Endodermal cell (in vitro differentiated cells): ENCODE measurements around the gene TMEM100. TPM values are rescaled to one million over a fixed set of nuclear protein-coding genes. Genes with fewer than 3 reads are reported as not detected.

Experiments
- DNase-seq: peaks from one replicate; pipeline ENCODE4 v3.0.0-alpha.2; 2017
- H3K27ac ChIP-seq: 2 replicates; pipeline ENCODE4 v1.5.1; 2013; ENCODE audit warnings: mild to moderate bottlenecking, low read depth, low read length, moderate library complexity
- H3K27me3 ChIP-seq: 2 replicates; pipeline ENCODE4 v1.6.1; 2013; ENCODE audit warnings: mild to moderate bottlenecking, low read length, moderate library complexity; ENCODE audit not compliant: insufficient read depth, control insufficient read depth, poor library complexity, severe bottlenecking
- H3K36me3 ChIP-seq: 2 replicates; pipeline ENCODE4 v1.7.0; 2013; ENCODE audit warnings: mild to moderate bottlenecking, low read length, moderate library complexity; ENCODE audit not compliant: control insufficient read depth, insufficient read depth
- H3K4me1 ChIP-seq: one replicate; pipeline ENCODE4 v1.7.0; 2013; ENCODE audit warnings: low read length; ENCODE audit not compliant: control insufficient read depth, insufficient read depth
- H3K4me3 ChIP-seq: 2 replicates; pipeline ENCODE4 v1.5.1; 2013; ENCODE audit warnings: mild to moderate bottlenecking, low read length, moderate library complexity
- H3K9ac ChIP-seq: 2 replicates; pipeline ENCODE4 v1.6.1; 2013; ENCODE audit warnings: mild to moderate bottlenecking, low read length, moderate library complexity; ENCODE audit not compliant: poor library complexity, severe bottlenecking; ENCODE audit errors: extremely low read depth
- H3K9me3 ChIP-seq: 2 replicates; pipeline ENCODE4 v1.6.1; 2013; ENCODE audit warnings: mild to moderate bottlenecking, low read length, moderate library complexity; ENCODE audit not compliant: control insufficient read depth
- H3K27ac Mint-ChIP-seq: 2 replicates; pipeline ENCODE4 v1.8.0; 2020; ENCODE audit warnings: mixed read lengths
- H3K27me3 Mint-ChIP-seq: 2 replicates; pipeline ENCODE4 v1.8.0; 2021; ENCODE audit warnings: mild to moderate bottlenecking, mixed read lengths; ENCODE audit not compliant: insufficient read depth
- H3K36me3 Mint-ChIP-seq: 2 replicates; pipeline ENCODE4 v1.8.0; 2020; ENCODE audit warnings: low read depth, mixed read lengths
- H3K4me1 Mint-ChIP-seq: 2 replicates; pipeline ENCODE4 v1.8.0; 2020; ENCODE audit warnings: mixed read lengths
- H3K4me3 Mint-ChIP-seq: 2 replicates; pipeline ENCODE4 v1.8.0; 2020; ENCODE audit warnings: mild to moderate bottlenecking, moderate library complexity, mixed read lengths
- H3K9me3 Mint-ChIP-seq: 2 replicates; pipeline ENCODE4 v1.8.0; 2020; ENCODE audit warnings: mild to moderate bottlenecking, mixed read lengths
- WGBS, 2 experiments: methylation state at CpG; one replicate each; pipeline versions ENCODE4 v1.1.5 to v1.1.7; 2013; ENCODE audit warnings: missing lambda C conversion rate in 2 of 2, mixed read lengths in 1 of 2; ENCODE audit not compliant: insufficient coverage in 1 of 2, insufficient read length in 1 of 2; 5-methylcytosine and 5-hydroxymethylcytosine counted together
- total RNA-seq, 2 donors: library from RNA; stranded (reverse); fragmentation: NEBNext Ultra II Directional in 1 of 2; extraction: Animal tissue kit (Norgen Biotek cat#: 25700) in 1 of 2; gene quantifications; 2 replicates in 1 of 2; 3 replicates in 1 of 2; pipeline ENCODE4 v1.2.1, GENCODE V29; 2021
- TF ChIP-seq, protein P1 (sequence below): fragments of 200-600 bp; sonication (generic); conservative IDR thresholded peaks from 2 replicates; pipeline ENCODE4 v1.5.0; 2021; ENCODE audit warnings: antibody characterized with exemption, mild to moderate bottlenecking

TMEM100 gene
- total RNA-seq, 2 donors from 2014 or later: 0.71 to 4.3 TPM

- no peaks in the 10 kb centered on the region for H3K9me3 Mint-ChIP-seq
- Histone ChIP-seq H3K36me3 (no peaks in the 10 kb centered on the region), H3K9ac (no peak overlapping the region), H3K4me1 (peaks cover 15% of the 10 kb centered on the region), H3K27ac (no peak overlapping the region), H3K4me3 (no peak overlapping the region), H3K9me3 (no peaks in the 10 kb centered on the region), H3K27me3 (no peaks in the 10 kb centered on the region)
- H3K27ac Mint-ChIP-seq: no peak overlapping the region
- no peak overlapping the region for H3K4me3 Mint-ChIP-seq
- H3K36me3 Mint-ChIP-seq: no peaks in the 10 kb centered on the region
- peaks cover 35% of the 10 kb centered on the region for H3K4me1 Mint-ChIP-seq
- H3K27me3 Mint-ChIP-seq: no peaks in the 10 kb centered on the region
- TF ChIP-seq, protein P1, sequence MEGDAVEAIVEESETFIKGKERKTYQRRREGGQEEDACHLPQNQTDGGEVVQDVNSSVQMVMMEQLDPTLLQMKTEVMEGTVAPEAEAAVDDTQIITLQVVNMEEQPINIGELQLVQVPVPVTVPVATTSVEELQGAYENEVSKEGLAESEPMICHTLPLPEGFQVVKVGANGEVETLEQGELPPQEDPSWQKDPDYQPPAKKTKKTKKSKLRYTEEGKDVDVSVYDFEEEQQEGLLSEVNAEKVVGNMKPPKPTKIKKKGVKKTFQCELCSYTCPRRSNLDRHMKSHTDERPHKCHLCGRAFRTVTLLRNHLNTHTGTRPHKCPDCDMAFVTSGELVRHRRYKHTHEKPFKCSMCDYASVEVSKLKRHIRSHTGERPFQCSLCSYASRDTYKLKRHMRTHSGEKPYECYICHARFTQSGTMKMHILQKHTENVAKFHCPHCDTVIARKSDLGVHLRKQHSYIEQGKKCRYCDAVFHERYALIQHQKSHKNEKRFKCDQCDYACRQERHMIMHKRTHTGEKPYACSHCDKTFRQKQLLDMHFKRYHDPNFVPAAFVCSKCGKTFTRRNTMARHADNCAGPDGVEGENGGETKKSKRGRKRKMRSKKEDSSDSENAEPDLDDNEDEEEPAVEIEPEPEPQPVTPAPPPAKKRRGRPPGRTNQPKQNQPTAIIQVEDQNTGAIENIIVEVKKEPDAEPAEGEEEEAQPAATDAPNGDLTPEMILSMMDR: no peak
- 95% methylated on average over 1 of the region's 1 CpG; no CpG with 5 or more reads in 1 of the 2 experiments for WGBS, 2 experiments
- DNase-seq: no peak
These were observed 7.7 kb upstream of the TMEM100 start for GRCh38 chr17:55730380-55730779.

GRCh38 chr17:55729484-55729883, 6.8 kb upstream of the TMEM100 start:
- no peak for DNase-seq
- peaks cover 15% of the 10 kb centered on the region for H3K4me1 ChIP-seq
- Mint-ChIP-seq H3K4me1 (peaks cover 36% of the 10 kb centered on the region), H3K27ac (no peak overlapping the region), H3K4me3 (no peak overlapping the region), H3K27me3 (no peaks in the 10 kb centered on the region), H3K36me3 (no peaks in the 10 kb centered on the region), H3K9me3 (no peaks in the 10 kb centered on the region)
- H3K27me3 ChIP-seq: no peaks in the 10 kb centered on the region
- no peaks in the 10 kb centered on the region for H3K36me3 ChIP-seq
- no peak overlapping the region for H3K4me3 ChIP-seq
- TF ChIP-seq, protein P1: no peak
- H3K9me3 ChIP-seq: no peaks in the 10 kb centered on the region
- H3K27ac ChIP-seq: no peak overlapping the region
- H3K9ac ChIP-seq: no peak overlapping the region
- no CpG with 5 or more reads among the region's 1 CpG for WGBS, 2 experiments

GRCh38 chr17:55728833-55729232, 6.2 kb upstream of the TMEM100 start:
- Mint-ChIP-seq H3K4me3 (no peak overlapping the region), H3K9me3 (no peaks in the 10 kb centered on the region), H3K27ac (no peak overlapping the region), H3K36me3 (no peaks in the 10 kb centered on the region), H3K4me1 (peaks cover 29% of the 10 kb centered on the region), H3K27me3 (no peaks in the 10 kb centered on the region)
- TF ChIP-seq, protein P1: no peak
- Histone ChIP-seq H3K4me3 (no peak overlapping the region), H3K9ac (no peak overlapping the region), H3K4me1 (peaks cover 12% of the 10 kb centered on the region), H3K36me3 (no peaks in the 10 kb centered on the region), H3K27me3 (no peaks in the 10 kb centered on the region), H3K9me3 (no peaks in the 10 kb centered on the region), H3K27ac (no peak overlapping the region)
- WGBS, 2 experiments: 79 to 92% methylated on average over 5 of the region's 5 CpGs
- no peak for DNase-seq
